ENCODE measurements around the gene KRTAP10-3. TPM values are rescaled to one million over a fixed set of nuclear protein-coding genes. Genes with fewer than 3 reads are reported as not detected.

KRTAP10-3 gene
- total and polyA plus RNA-seq, 2 of the 13 experiments (the other 11 are each of a cell fraction or from before 2014, with no cell fraction given): not detected

DNA sequence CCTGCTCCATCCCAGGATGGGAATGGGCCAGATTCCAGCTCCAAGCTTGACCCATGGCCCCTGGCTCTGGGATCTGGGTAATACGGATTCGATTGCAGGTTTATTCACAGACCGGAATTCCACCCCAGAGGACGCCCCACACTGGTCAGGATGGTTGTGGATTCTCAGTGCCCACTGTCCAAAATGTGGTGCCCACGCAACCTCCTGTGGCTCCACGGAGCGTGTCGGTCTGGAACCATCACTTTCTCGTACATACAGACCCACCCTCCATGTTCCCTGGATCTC, 50.2 kb downstream of the KRTAP10-3 start (continued):
- TF ChIP-seq, protein P1, sequence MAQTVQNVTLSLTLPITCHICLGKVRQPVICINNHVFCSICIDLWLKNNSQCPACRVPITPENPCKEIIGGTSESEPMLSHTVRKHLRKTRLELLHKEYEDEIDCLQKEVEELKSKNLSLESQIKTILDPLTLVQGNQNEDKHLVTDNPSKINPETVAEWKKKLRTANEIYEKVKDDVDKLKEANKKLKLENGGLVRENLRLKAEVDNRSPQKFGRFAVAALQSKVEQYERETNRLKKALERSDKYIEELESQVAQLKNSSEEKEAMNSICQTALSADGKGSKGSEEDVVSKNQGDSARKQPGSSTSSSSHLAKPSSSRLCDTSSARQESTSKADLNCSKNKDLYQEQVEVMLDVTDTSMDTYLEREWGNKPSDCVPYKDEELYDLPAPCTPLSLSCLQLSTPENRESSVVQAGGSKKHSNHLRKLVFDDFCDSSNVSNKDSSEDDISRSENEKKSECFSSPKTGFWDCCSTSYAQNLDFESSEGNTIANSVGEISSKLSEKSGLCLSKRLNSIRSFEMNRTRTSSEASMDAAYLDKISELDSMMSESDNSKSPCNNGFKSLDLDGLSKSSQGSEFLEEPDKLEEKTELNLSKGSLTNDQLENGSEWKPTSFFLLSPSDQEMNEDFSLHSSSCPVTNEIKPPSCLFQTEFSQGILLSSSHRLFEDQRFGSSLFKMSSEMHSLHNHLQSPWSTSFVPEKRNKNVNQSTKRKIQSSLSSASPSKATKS (CRISPR knock-in tag; IDR thresholded peaks at IDR 0.05): no peak
- TF ChIP-seq, protein P2, sequence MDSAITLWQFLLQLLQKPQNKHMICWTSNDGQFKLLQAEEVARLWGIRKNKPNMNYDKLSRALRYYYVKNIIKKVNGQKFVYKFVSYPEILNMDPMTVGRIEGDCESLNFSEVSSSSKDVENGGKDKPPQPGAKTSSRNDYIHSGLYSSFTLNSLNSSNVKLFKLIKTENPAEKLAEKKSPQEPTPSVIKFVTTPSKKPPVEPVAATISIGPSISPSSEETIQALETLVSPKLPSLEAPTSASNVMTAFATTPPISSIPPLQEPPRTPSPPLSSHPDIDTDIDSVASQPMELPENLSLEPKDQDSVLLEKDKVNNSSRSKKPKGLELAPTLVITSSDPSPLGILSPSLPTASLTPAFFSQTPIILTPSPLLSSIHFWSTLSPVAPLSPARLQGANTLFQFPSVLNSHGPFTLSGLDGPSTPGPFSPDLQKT (CRISPR knock-in tag; IDR thresholded peaks at IDR 0.05; ENCODE audit: borderline replicate concordance): no peak
- TF ChIP-seq, protein P3, sequence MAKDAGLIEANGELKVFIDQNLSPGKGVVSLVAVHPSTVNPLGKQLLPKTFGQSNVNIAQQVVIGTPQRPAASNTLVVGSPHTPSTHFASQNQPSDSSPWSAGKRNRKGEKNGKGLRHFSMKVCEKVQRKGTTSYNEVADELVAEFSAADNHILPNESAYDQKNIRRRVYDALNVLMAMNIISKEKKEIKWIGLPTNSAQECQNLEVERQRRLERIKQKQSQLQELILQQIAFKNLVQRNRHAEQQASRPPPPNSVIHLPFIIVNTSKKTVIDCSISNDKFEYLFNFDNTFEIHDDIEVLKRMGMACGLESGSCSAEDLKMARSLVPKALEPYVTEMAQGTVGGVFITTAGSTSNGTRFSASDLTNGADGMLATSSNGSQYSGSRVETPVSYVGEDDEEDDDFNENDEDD (CRISPR knock-in tag; IDR thresholded peaks at IDR 0.05; ENCODE audit: borderline replicate concordance): no peak
- TF ChIP-seq DRAP1 (CRISPR knock-in tag; IDR thresholded peaks at IDR 0.05) (no peak), SATB2 (CRISPR knock-in tag; IDR thresholded peaks at IDR 0.05) (no peak), TMF1 (CRISPR knock-in tag; IDR thresholded peaks at IDR 0.05; ENCODE audit: low read depth) (no peak), ZFP41 (CRISPR knock-in tag; IDR thresholded peaks at IDR 0.05; ENCODE audit: borderline replicate concordance) (no peak)
- TF ChIP-seq, protein P4, sequence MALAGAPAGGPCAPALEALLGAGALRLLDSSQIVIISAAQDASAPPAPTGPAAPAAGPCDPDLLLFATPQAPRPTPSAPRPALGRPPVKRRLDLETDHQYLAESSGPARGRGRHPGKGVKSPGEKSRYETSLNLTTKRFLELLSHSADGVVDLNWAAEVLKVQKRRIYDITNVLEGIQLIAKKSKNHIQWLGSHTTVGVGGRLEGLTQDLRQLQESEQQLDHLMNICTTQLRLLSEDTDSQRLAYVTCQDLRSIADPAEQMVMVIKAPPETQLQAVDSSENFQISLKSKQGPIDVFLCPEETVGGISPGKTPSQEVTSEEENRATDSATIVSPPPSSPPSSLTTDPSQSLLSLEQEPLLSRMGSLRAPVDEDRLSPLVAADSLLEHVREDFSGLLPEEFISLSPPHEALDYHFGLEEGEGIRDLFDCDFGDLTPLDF (CRISPR knock-in tag; IDR thresholded peaks at IDR 0.05): no peak

Other genes with a start within 250 kb of the KRTAP10-3 start
- 13.1 and 20.1 TPM in 2 replicates for gene CFAP410, start 219.4 kb downstream of the KRTAP10-3 start, total RNA-seq (2016; rRNA removed; fragmentation: Illumina TruSeq; extraction: Trizol)
- 8.0 and 13.1 TPM in 2 replicates for gene CFAP410, start 219.4 kb downstream of the KRTAP10-3 start, polyA plus RNA-seq (2011; rRNA removed)
- 0.07 TPM in 1 of 2 replicates, not detected in the other for gene TRPM2, start 205.2 kb downstream of the KRTAP10-3 start, total RNA-seq (2016; rRNA removed; fragmentation: Illumina TruSeq; extraction: Trizol)
- 0.09 and 0.20 TPM in 2 replicates for gene TRPM2, start 205.2 kb downstream of the KRTAP10-3 start, polyA plus RNA-seq (2011; rRNA removed)
- gene LRRC3, start 103.3 kb downstream of the KRTAP10-3 start, total RNA-seq (2016; rRNA removed; fragmentation: Illumina TruSeq; extraction: Trizol): 3.9 and 4.8 TPM in 2 replicates
- 16.5 and 24.3 TPM in 2 replicates for gene LRRC3, start 103.3 kb downstream of the KRTAP10-3 start, polyA plus RNA-seq (2011; rRNA removed)
- not detected in 2 replicates for gene KRTAP10-1, start 18.6 kb downstream of the KRTAP10-3 start, total RNA-seq (2016; rRNA removed; fragmentation: Illumina TruSeq; extraction: Trizol)
- not detected in 2 replicates for gene KRTAP10-1, start 18.6 kb downstream of the KRTAP10-3 start, polyA plus RNA-seq (2011; rRNA removed)
- not detected in 2 replicates for gene KRTAP10-2, start 7.3 kb downstream of the KRTAP10-3 start, total RNA-seq (2016; rRNA removed; fragmentation: Illumina TruSeq; extraction: Trizol)
- not detected in 2 replicates for gene KRTAP10-2, start 7.3 kb downstream of the KRTAP10-3 start, polyA plus RNA-seq (2011; rRNA removed)
- gene KRTAP10-4, start 14.9 kb upstream of the KRTAP10-3 start, total RNA-seq (2016; rRNA removed; fragmentation: Illumina TruSeq; extraction: Trizol): not detected in 2 replicates
- not detected in 2 replicates for gene KRTAP10-4, start 14.9 kb upstream of the KRTAP10-3 start, polyA plus RNA-seq (2011; rRNA removed)
- not detected in 2 replicates for gene KRTAP10-5, start 21.8 kb upstream of the KRTAP10-3 start, total RNA-seq (2016; rRNA removed; fragmentation: Illumina TruSeq; extraction: Trizol)
- not detected in 2 replicates for gene KRTAP10-5, start 21.8 kb upstream of the KRTAP10-3 start, polyA plus RNA-seq (2011; rRNA removed)
- not detected in 2 replicates for gene KRTAP10-6, start 33.7 kb upstream of the KRTAP10-3 start, total RNA-seq (2016; rRNA removed; fragmentation: Illumina TruSeq; extraction: Trizol)
- gene KRTAP10-6, start 33.7 kb upstream of the KRTAP10-3 start, polyA plus RNA-seq (2011; rRNA removed): not detected in 2 replicates
- gene KRTAP10-7, start 41.8 kb upstream of the KRTAP10-3 start, total RNA-seq (2016; rRNA removed; fragmentation: Illumina TruSeq; extraction: Trizol): not detected in 2 replicates
- not detected in 2 replicates for gene KRTAP10-7, start 41.8 kb upstream of the KRTAP10-3 start, polyA plus RNA-seq (2011; rRNA removed)
- gene KRTAP10-8, start 53.3 kb upstream of the KRTAP10-3 start, total RNA-seq (2016; rRNA removed; fragmentation: Illumina TruSeq; extraction: Trizol): not detected in 2 replicates
- gene KRTAP10-8, start 53.3 kb upstream of the KRTAP10-3 start, polyA plus RNA-seq (2011; rRNA removed): not detected in 2 replicates
- gene KRTAP10-9, start 68.3 kb upstream of the KRTAP10-3 start, total RNA-seq (2016; rRNA removed; fragmentation: Illumina TruSeq; extraction: Trizol): not detected in 2 replicates
- gene KRTAP10-9, start 68.3 kb upstream of the KRTAP10-3 start, polyA plus RNA-seq (2011; rRNA removed): not detected in 2 replicates
- not detected in 2 replicates for gene KRTAP10-10, start 78.6 kb upstream of the KRTAP10-3 start, total RNA-seq (2016; rRNA removed; fragmentation: Illumina TruSeq; extraction: Trizol)
- gene KRTAP10-10, start 78.6 kb upstream of the KRTAP10-3 start, polyA plus RNA-seq (2011; rRNA removed): not detected in 2 replicates
- not detected in 2 replicates for gene KRTAP10-11, start 87.6 kb upstream of the KRTAP10-3 start, total RNA-seq (2016; rRNA removed; fragmentation: Illumina TruSeq; extraction: Trizol)
- not detected in 2 replicates for gene KRTAP10-11, start 87.6 kb upstream of the KRTAP10-3 start, polyA plus RNA-seq (2011; rRNA removed)
- gene KRTAP12-4, start 95.9 kb upstream of the KRTAP10-3 start, total RNA-seq (2016; rRNA removed; fragmentation: Illumina TruSeq; extraction: Trizol): not detected in 2 replicates
- gene KRTAP12-4, start 95.9 kb upstream of the KRTAP10-3 start, polyA plus RNA-seq (2011; rRNA removed): not detected in 2 replicates
- gene KRTAP12-3, start 99.1 kb upstream of the KRTAP10-3 start, total RNA-seq (2016; rRNA removed; fragmentation: Illumina TruSeq; extraction: Trizol): not detected in 2 replicates
- not detected in 2 replicates for gene KRTAP12-3, start 99.1 kb upstream of the KRTAP10-3 start, polyA plus RNA-seq (2011; rRNA removed)
- gene KRTAP12-2, start 108.1 kb upstream of the KRTAP10-3 start, total RNA-seq (2016; rRNA removed; fragmentation: Illumina TruSeq; extraction: Trizol): not detected in 2 replicates
- gene KRTAP12-2, start 108.1 kb upstream of the KRTAP10-3 start, polyA plus RNA-seq (2011; rRNA removed): not detected in 2 replicates
- gene KRTAP12-1, start 123.4 kb upstream of the KRTAP10-3 start, total RNA-seq (2016; rRNA removed; fragmentation: Illumina TruSeq; extraction: Trizol): not detected in 2 replicates
- 0.13 TPM in 1 of 2 replicates, not detected in the other for gene KRTAP12-1, start 123.4 kb upstream of the KRTAP10-3 start, polyA plus RNA-seq (2011; rRNA removed)
- gene KRTAP10-12, start 138.4 kb upstream of the KRTAP10-3 start, total RNA-seq (2016; rRNA removed; fragmentation: Illumina TruSeq; extraction: Trizol): not detected in 2 replicates
- gene KRTAP10-12, start 138.4 kb upstream of the KRTAP10-3 start, polyA plus RNA-seq (2011; rRNA removed): not detected in 2 replicates
- 0.07 and 0.18 TPM in 2 replicates for gene TSPEAR, start 152.8 kb upstream of the KRTAP10-3 start, total RNA-seq (2016; rRNA removed; fragmentation: Illumina TruSeq; extraction: Trizol)
- gene TSPEAR, start 152.8 kb upstream of the KRTAP10-3 start, polyA plus RNA-seq (2011; rRNA removed): 0.32 and 0.33 TPM in 2 replicates
- gene UBE2G2, start 243.0 kb upstream of the KRTAP10-3 start, total RNA-seq (2016; rRNA removed; fragmentation: Illumina TruSeq; extraction: Trizol): 55.4 and 62.0 TPM in 2 replicates
- gene UBE2G2, start 243.0 kb upstream of the KRTAP10-3 start, polyA plus RNA-seq (2011; rRNA removed): 92.0 and 106 TPM in 2 replicates